Measurements from ENCODE around the gene CA10.

CA10 gene

GRCh38 chr17:52158450-52159042 lies at the start of gene CA10:
TSS of gene CA10 (minus strand) at chr17:52158714.
- no peak for DNase-seq (ENCODE audit: low spot score)

- no peak for DNase-seq (ENCODE audit: low spot score)
Observed at GRCh38 chr17:52207796-52208195, 49.3 kb upstream of the CA10 start.

DNA sequence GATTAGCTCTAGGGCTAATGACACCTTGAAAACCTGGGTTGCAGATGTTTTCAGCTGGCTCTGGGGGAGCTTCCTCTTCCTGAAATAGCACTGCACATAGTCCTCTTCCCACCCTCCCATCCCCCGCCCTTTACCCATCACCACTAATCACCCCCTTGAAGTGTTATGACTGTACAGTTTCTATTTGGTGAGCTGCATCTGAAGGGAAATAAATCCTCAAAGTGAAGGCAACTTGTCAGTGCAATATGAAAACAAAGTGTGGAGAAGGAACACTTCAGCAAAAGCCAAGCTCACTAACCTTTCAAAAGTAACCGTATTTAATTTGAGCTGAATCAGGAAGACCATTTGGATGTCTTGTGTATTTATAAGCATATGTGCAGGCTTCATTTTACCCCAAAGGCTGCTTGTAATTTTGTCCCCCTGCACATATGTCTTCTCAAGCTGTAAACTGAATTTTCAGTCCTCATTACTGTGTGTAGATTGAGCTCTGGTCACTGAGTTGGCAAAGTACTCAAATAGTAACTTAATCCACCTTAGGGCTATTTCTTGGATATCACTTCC lies 44.1 kb upstream of the CA10 start:
- no peak for DNase-seq (ENCODE audit: low spot score)

DNA sequence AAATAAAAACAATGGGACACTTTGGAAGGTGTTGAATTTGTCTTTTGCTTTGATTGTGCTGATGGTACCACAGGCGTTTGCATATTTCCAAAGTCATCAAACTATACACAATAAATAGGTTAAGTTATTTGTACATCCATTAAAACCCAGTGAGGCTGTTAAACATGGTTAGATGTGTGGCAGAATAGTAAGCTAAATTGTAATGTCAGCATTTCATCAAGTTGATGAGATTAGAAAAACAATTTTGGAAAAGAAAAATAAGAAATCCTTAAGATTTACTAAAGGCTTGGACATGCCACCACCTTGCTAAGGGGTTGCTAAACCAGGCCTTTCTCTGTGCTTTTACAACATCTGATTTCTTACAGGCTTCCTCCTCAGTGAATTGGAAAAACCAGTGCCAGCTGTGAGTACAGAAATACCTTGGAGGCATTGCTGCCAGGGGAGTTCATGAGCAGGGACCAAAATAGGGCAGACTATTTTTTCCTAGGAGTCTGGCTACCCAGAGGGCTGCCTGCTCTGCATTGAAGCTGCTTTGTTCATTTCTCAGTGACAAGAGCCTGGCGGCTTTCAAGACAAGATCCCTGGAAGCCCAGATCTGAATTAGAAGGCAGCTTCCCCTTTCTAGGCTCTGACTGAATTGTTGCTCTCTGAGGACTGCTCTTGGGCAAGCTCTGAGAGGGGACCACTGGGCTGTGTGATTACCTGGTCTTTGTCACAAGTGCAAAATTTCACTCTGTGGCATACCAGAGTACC lies 43.4 kb upstream of the CA10 start:
- DNase-seq (ENCODE audit: low spot score), result no peak

DNA sequence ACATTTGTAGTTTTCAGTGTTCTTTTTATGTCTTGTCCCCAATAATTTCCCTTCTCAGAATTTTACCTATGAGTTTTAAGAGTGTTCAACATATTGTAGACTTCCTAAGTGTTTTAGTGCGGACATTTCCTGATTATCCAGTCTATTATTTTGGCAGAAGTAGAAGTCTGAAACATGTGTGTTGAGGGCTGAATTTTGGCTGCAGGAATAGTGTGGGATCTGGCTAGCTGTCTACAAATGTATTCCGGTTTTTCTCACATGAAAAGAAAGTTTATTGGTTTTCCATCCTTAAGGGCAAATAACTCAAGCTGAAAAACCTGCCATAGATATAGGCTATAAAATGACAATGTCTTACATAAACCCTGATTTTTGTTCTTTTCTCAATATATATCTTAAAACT lies 33.0 kb upstream of the CA10 start:
- no peak for DNase-seq (ENCODE audit: low spot score)

DNA sequence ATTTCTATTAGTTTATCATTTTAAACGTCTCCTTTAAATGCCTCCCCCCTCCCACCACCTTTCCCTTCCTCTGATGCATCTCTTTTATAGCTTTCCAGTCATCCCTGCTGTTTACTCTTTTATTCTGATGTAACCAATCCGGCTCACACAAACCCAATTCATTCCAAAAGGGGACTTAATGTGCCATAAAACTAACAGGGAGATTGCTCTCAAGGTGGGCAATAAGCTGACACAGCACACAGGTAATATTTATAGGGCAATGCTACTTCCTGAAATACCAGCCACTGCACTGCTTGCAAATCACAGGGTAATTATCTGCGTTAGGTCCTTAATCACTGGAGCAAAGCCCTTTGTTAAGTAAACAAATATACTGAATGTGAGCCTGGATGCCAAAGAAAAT lies 23.3 kb upstream of the CA10 start:
- no peak for DNase-seq (ENCODE audit: low spot score)

DNA sequence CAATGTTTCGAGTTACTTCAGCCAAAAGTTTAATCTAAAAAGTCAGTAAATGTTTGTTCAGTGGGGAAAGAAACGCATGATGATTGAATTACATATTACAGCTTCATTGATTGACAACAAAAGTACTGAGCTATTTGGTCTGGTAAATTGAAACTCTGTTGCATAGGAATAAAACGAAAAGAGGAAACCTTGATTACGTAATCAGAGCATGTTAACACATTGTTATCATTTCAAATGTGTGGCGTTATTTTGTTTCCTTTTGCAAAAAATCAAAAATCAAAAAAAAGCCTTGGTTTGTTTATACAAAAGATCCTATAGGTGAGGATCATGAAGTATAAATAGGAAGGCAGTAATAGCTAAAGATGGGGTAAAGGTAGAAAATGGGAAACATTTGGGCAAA lies 19.5 kb upstream of the CA10 start:
- no peak for DNase-seq (ENCODE audit: low spot score)

GRCh38 chr17:52170963-52171572 lies 12.6 kb upstream of the CA10 start:
- DNase-seq (ENCODE audit: low spot score), result no peak

DNA sequence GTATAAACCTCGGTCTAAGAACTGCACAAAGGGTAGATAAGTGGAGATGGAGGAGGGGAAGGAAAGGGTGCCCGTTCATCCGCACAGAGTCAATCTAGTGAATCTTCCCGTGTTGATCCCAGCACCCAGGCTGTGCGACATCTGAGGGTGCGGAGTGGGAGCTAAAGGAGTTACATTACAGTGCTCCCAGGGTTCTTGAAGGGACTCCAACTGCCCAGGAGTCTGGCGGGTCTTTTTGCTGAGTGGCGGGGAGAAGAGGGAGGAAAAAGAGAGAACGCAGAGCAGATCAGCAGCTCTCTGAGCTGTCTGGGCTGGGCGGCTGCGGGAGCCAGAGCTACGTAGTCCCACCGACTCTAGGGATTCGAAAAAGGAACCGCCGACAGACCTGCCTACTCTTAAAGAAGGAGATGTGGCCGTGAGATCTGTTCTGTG lies 1.6 kb upstream of the CA10 start:
- DNase-seq (ENCODE audit: low spot score), result no peak

- DNase-seq (ENCODE audit: low spot score), result no peak
Observed at GRCh38 chr17:52159246-52160135, 977 bp upstream of the CA10 start.

DNA sequence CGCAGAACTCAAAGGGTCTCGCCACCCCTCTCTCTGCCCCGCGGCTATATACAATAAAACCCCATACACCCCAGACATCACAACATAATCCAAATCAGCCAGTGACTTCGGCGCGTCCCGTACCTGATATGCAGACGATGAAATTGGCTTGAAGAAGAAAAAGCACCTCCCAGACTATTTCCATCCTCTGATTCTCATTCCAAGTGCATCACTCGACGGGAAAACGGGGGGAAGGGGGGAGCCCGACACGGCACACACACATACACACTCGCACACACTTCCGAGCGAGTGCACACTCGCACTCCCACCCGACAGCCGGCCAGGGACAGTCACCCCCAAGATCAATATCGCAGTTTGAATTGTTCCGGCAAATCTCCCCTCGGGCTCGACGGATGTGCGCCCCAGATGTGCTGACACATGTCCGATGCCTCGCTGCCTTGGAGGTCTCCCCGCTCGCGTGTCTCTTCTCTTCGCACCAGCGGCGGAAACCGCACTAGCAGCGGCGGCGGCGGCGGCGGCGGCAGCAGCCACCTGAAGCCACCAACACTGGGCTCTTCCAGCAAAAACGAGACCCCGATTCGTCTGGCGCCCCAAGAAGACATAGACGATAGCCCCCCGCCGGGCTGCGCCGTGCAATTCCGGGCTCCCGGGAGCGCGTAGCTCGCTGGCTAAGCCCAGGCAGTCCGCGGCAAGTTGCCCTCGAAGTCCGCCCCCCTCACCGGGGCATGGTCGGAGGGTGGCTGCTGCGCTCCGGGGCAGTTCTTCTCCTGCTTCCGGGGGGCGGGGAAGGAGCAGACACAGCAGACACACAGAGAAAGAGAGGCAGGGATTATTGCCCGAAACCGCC lies 688 bp downstream of the CA10 start:
- DNase-seq (ENCODE audit: low spot score), result no peak

- DNase-seq (ENCODE audit: low spot score), result no peak
Observed at GRCh38 chr17:52156576-52157570, 1.6 kb downstream of the CA10 start.

GRCh38 chr17:52155301-52155700 lies 3.2 kb downstream of the CA10 start:
- no peak for DNase-seq (ENCODE audit: low spot score)

DNA sequence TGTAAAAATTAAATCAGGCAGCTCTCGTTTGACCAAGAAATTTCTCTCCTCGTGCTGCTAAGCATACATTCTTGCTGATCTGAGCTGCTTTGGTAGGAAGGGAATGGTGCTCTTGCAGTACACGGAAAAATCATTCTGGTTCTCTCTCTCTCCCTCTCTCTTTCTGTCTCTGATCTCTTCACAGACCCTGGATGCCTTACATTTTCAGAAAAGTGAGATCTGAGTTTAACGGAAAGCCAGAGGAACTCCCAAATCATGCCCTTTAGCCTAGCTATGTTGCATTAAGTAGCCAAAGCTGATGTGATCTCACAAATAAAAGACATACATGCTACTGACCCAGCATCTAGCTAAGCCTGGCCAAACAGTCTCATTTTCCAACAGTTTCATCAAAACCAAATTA lies 4.0 kb downstream of the CA10 start:
- DNase-seq (ENCODE audit: low spot score), result no peak

DNA sequence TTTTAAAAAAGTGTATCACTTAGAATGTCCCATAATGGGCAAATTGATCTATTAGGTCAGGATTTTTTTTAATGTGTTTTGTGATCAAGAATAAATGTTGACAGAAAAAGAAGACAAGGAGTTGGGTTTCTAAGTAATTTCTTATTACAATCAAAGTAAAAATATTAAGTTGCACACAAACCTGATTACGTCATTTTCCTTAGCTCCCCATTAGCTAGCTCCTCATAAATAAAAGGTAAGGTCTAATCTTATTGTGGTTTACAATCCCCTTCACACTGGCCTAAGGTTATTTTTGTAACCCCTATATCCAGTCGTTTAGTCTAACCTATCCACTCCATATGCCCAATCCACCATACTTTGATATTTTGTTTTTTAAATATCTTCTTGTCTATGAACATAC lies 7.6 kb downstream of the CA10 start:
- no peak for DNase-seq (ENCODE audit: low spot score)

GRCh38 chr17:52149626-52150025 lies 8.9 kb downstream of the CA10 start:
- no peak for DNase-seq (ENCODE audit: low spot score)

- no peak for DNase-seq (ENCODE audit: low spot score)
Observed at GRCh38 chr17:52148969-52149351, 9.6 kb downstream of the CA10 start.

- no peak for DNase-seq (ENCODE audit: low spot score)
Observed at GRCh38 chr17:52148288-52148968, 10.1 kb downstream of the CA10 start.

- no peak for DNase-seq (ENCODE audit: low spot score)
Observed at GRCh38 chr17:52147872-52148271, 10.6 kb downstream of the CA10 start.

Data from left forelimb (tissue), 1 donor.